HUDEP-2 (cell line): ENCODE measurements around the gene SIN3A.
"Not testable (repeated sequence)": the region's sequence is repeated elsewhere in the genome, so short reads cannot be mapped to it uniquely, and the experiment has no call there.

Experiments
- DNase-seq, 76 experiments: peaks; one replicate each; lab custom pipeline; 2025; ENCODE audit not compliant: unreplicated experiment in 76 of 76; lab: John Stamatoyannopoulos, UW

The SIN3A gene

DNA sequence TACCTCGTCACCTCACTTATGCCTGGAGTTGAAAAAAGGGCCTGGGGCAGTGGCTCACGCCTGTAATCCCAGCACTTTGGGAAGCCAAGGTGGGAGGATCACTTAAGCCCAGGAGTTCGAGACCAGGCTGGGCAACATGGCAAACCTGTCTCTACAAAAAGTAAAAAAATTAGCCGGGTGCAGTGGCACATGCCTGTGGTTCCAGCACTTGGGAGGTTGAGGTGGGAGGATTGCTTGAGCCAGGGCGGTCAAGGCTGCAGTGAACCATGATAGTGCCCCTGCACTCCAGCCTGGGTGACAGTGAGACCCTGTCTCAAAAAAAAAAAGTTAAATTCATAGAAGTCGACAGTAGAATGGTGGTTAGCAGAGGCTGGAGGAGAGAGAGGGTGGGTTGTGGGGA is 109.3 kb downstream of the SIN3A start:
- DNase-seq, result no peak

DNA sequence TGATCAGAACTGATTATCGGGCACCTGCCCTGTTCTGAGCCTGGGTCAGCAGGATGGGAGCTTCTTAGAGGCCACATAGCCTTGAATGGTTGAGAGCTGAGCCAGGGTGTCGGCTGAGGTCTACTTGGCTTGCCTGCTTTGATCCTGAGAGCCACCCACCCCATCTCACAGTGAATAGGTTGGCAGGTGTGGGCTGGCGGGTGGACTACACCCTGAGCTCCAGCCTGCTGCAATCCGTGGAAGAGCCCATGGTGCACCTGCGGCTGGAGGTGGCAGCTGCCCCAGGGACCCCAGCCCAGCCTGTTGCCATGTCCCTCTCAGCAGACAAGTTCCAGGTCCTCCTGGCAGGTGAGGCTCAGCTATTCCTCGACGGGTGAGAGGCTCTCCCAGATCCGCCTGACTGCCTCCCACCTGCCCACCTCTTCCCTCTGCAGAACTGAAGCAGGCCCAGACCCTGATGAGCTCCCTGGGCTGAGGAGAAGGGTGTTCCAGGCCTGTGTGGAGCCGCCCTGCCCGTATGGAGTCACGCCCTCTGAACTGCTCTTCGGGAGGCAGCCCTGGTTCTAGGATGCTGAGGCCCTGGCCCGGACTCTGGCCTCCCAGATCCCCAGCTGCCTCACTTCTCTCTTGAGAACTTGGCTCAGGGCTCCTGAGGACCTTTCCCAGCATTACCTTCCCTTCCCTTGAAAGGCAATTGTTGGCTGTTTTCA is 111.8 kb downstream of the SIN3A start:
- no peak for DNase-seq

DNA sequence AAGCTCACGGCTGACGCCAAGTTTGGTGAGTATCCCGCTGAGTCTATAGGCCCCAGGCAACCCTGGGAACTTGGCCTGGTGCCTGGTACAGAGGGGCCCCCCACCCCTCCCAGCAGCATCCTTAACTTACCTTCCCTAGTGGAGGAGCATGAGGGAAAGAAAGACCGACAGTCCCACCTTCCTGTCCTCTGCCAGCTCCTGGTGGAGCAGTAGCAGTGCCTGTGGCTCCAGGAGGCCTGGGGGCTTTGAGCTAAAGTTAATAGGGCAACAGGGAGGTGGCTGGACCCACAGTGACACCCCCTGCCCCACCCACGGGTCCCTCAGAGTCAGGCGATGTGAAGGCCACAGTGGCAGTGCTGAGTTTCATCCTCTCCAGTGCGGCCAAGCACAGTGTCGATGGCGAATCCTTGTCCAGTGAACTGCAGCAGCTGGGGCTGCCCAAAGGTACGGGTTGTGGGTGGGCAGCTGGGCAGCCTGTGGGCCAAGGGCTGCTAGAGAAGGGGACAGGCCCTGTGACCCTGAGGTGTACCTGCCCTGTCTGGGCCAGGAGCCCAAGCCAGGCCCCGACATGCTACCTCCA is 112.7 kb downstream of the SIN3A start:
- DNase-seq, result no peak

DNA sequence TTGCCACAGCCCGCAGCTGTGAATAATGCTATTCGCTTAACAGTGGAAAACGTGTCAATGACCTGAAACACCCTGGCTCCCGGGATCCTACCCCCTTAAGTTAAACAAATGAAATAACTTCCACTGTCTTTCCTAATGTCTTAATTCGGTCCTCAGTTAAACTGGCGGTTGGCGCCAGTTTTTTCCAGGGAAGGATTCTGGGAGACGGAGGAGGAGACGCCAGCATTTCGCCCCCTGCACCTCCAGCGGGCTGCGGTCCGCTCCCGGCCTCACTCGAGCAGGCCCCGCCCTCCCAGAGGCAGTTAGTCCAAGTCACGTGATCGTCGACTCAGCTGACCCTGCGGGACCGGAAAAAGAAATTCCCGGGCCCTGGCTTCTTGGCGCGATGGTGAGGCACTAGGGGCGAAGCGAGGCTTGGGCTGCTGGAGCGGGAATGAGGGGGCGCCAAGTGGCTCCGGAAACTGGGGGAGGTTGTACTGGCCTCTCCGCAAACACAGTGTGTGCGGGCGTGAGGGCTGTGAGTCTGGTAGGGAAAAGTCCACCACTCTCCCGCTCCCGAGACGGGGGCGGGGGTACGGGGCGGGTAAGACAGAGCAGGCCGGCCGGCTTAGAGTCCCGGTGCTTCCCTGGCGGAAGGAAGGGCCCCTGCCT is 115.7 kb downstream of the SIN3A start, which contains the start of gene COMMD4:
Gene COMMD4 (plus strand): TSS at position 359 of the 651 bp plus-strand sequence. CDS start 27 bp downstream, at position 386.
- DNase-seq, result peak in 74 of 76 experiments; percentile 34 to 92 (median 84)

DNA sequence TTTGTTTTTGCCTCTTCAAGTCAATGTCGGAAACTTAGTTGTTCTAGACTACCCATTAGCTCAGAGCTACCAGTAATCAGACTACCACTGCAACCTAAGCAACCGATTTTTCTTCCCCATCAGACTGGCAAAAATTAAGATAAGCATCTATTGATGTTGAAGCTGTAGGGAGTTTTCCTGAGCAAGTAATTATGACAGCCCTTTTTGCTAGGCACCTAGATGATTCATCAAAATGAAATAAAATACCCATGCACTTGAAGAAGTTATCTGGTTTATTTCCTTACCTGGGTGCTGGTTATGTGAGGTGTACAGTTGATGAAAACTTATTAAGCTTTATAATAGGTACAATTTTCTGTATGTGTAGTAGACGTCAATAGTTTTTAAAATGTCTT is 116.2 kb downstream of the SIN3A start:
- peak in 1 of 76 experiments; percentile 24 for DNase-seq

DNA sequence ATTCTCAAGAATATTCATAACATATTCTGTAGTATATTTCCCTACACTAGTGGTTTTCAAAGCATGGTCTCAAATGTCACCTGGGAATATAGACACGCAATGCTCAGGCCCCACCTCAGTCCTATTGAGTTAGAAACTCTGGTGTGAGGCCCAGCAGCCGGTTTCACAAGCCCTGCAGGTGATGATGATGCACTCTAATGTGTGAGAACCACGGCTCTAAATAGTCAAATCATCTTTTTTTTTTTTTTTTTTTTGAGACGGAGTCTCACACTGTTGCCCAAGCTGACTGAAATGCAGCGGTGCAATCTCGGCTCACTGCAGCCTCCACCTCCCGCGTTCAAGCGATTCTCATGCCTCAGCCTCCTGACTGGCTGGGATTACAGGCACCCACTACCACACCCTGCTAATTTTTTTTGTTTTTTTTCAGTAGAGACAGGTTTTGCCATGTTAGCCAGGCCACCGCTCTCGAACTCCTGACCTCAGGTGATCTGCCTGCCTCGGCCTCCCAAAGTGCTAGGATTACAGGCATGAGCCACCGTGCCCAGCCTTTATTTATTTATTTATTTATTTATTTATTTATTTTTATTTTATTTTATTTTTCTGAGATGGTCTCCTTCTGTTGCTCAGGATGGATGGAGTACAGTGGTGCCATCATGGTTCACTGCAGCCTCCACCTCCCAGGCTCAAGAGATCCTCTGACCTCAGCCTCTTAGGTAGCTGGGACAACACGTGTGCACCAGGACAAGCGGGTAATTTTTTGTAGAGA is 117.7 kb downstream of the SIN3A start:
- not testable (repeated sequence) for DNase-seq

DNA sequence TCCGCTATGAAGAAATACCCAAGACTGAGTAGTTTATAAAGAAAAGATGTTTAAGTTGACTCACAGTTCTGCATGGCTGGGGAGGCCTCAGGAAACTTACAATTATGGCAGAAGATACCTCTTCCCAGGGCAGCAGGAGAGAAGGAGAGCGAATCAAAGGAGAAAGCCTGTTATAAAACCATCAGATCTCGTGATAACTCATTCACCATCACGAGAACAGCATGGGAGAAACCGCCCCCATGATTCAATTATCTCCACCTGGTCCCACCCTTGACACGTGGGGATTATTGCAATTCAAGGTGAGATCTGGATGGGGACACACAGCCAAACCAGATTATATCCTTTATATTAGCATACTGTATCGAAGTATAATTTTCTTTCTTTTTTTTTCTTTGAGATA is 119.4 kb downstream of the SIN3A start:
- not testable (repeated sequence) for DNase-seq

DNA sequence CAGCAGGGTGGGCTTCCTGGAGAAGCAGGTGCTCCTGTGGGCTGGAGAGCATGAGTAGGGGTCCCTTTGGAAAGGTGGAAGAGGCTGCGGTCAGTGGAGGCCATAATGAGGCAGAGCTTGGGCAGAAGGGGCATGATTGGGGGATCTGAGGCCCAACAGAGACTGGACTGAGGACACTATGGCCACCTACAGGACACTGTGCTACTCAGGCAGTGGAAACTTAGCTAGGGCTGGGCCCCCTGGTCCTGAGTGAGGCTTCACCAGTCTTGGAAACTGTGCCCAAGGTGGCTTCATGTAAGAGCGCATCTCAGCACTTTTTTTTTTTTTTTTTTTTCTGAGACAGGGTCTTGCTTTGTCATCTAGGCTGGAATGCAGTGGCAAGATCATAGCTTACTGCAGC is 121.9 kb downstream of the SIN3A start:
- no peak for DNase-seq

DNA sequence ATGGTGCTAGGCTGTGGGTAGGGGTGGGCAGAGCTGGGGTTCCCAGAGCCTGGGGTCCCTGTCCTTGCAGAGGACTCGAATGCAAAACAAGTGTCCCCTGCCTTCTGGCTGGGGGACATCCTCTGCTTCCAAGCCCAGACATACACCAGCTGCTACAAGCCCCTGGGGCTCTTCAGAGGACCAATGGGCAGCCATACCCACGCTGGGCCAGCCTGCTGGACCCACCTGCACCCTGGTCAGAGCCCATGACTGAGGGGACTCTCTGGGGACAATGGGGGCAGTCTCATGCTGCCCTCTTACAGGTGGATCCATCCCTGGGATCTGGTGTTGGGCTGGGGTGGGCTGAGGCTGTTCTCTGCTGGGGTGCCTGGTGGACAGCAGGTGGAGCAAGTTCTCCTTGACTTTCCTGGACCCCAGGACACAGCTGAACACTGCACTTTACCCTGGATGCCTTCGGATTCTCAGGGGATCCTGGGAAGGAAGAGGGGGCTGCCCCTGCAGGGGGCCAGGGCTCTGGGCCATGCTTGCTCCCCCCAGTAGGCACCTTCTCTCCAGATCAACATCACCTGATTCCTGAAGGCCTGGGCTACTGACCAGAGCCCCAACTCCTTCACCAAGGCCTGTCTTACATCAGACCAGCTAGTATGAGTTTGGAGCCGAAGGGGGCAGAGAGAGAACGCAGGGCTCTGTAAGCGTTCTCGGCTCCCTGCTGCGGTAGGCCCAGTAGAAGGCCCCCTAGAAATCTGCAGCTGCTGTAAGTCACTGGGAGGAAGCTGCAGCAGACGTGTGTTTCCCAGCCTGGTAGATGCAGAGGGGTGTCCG is 122.8 kb downstream of the SIN3A start:
- DNase-seq, result no peak

DNA sequence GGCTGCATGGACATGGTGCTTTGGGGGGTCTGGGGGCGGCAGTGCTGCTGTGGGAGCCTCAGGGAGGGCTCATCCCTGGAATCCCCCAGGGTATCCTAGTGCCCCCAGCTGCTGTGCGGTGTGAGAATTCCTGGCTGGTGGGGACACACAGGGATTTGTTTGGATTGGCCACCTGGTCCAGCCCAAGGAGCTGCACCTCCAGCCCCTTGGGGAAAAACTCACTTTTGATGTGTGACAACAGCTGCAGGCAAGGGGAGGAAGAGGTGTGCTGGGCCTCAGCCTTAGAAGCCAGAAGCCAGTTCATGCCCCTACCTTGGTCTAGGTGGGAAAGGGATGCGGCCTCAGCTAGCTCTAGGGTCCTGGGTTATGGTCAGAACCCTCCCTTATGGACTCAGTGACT is 124.0 kb downstream of the SIN3A start:
- no peak for DNase-seq

DNA sequence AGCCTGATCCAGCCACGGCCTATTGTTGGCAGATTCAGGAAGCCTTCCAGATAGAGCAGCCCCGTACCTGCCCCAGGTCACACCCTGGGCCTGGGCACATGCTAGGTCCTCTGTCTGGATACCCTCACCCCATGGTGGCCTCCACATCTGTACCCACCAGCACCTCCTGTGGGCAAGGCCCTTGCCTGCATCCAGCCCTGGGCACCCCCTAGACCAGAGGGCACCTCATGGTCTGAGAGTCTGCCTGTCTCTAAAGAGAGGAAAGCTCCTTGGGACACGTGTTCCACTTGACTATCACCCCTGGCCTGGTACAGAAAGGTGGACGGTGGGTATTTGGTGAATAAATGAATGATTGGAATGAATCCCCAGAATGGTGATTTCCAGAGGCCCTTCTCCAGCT is 124.5 kb downstream of the SIN3A start:
- no peak for DNase-seq

DNA sequence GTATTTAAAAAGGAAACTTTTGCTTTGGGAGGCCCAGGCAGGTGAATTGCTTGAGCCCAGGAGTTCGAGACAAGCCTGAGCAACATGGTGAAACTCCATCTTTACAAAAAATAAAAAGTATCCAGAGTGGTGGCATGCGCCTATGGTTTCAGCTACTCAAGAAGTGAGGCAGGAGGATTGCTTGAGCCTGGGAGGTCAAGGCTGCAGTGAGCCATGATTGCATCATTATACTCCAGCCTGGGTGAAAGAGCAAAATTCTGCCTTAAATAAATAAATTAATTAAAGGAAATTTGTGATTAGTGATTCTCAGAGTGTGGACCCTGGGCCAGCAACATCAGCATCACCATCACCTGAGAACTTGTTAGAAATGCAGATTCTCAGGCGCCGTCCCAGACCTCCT is 125.6 kb downstream of the SIN3A start:
- no peak for DNase-seq

DNA sequence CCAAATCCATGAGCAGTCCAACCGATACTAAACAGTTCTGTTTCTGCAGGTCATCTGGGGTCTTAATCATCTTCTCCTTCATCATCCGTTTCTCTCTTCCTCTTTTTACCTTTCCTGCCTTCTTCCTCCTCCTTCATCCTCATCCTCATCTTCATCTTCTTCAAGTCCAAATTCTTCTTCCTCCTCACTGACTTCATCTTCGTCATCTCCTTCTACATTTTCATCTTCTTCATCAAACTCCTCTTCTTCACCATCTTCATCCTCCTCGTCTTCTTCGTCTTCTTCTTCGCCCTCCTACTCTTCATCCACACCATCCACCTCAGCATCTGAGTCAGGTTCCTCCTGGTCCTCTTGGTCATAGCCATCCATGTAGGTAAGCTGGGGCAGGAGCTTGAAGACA is 129.8 kb downstream of the SIN3A start:
- no peak for DNase-seq
